B cell (primary cell): ENCODE measurements around the gene KIF26B. TPM values are rescaled to one million over a fixed set of nuclear protein-coding genes. Genes with fewer than 3 reads are reported as not detected.

Experiments used
- ATAC-seq: fragments of 200-7000 bp; cut with Tn5 transposase; one replicate; pipeline ENCODE4 v1.10.0; 2021; ENCODE audit warnings: low read depth, mild to moderate bottlenecking, moderate number of reproducible peaks, moderate library complexity
- CTCF ChIA-PET: fragments of 350-600 bp; sonication (Branson Sonifier 250); formaldehyde crosslinking; loops from one replicate; lab custom pipeline; 2021; ENCODE audit warnings: antibody characterized with exemption, inconsistent platforms; lab: Charles Lee
- POLR2A ChIA-PET: fragments of 350-600 bp; sonication (Branson Sonifier 250); formaldehyde crosslinking; loops from one replicate; lab custom pipeline; 2021; ENCODE audit warnings: antibody characterized with exemption; lab: Charles Lee
- DNase-seq: peaks from one replicate; pipeline ENCODE4 v3.0.0; 2013
- H2AFZ ChIP-seq: 2 replicates; pipeline ENCODE4 v1.6.1; 2012; ENCODE audit warnings: mild to moderate bottlenecking, low read depth, low read length; ENCODE audit not compliant: insufficient read depth, poor library complexity, severe bottlenecking
- H3K27ac ChIP-seq, 2 donors: 1 replicate in 1 of 2; 2 replicates in 1 of 2; pipeline ENCODE4 v1.5.1; 2012 to 2013; ENCODE audit warnings: low read length in 2 of 2, mild to moderate bottlenecking in 2 of 2, moderate library complexity in 1 of 2
- H3K27me3 ChIP-seq, 4 experiments: fragments of 200-600 bp in 1 of 4; sonication (generic) in 1 of 4; replicated peaks in 1 of 4; 1 replicate in 2 of 4; 2 replicates in 2 of 4; pipeline versions ENCODE4 v1.6.1 to v1.7.0; 2013 to 2016; ENCODE audit warnings: low read length in 3 of 4, mild to moderate bottlenecking in 2 of 4, mixed read lengths in 1 of 4, moderate library complexity in 1 of 4; ENCODE audit not compliant: insufficient read depth in 4 of 4, control insufficient read depth in 3 of 4; ENCODE audit errors: control extremely low read depth in 1 of 4
- H3K36me3 ChIP-seq, 2 experiments: replicated peaks in 1 of 2; 1 replicate in 1 of 2; 2 replicates in 1 of 2; pipeline versions ENCODE4 v1.6.1 to v1.7.1; 2013; ENCODE audit warnings: low read length in 1 of 2; ENCODE audit not compliant: insufficient read depth in 2 of 2, control insufficient read depth in 1 of 2; ENCODE audit errors: control extremely low read depth in 1 of 2, extremely low read depth in 1 of 2
- H3K4me1 ChIP-seq, 2 donors: fragments of 200-600 bp in 1 of 2; sonication (generic) in 1 of 2; 1 replicate in 1 of 2; 2 replicates in 1 of 2; pipeline versions ENCODE4 v1.5.1 to v1.6.1; 2013 to 2017; ENCODE audit warnings: low read length in 2 of 2; ENCODE audit not compliant: control insufficient read depth in 2 of 2, insufficient read depth in 2 of 2
- H3K4me2 ChIP-seq: replicated peaks from 2 replicates; pipeline ENCODE3; 2012; ENCODE audit warnings: mild to moderate bottlenecking, low read depth, low read length; ENCODE audit not compliant: poor library complexity, severe bottlenecking
- H3K4me3 ChIP-seq, 5 experiments: fragments of 200-600 bp in 1 of 5; sonication (generic) in 1 of 5; 1 replicate in 3 of 5; 2 replicates in 2 of 5; pipeline versions ENCODE4 v1.5.1 to v1.7.0; 2011 to 2016; ENCODE audit warnings: low read length in 4 of 5, mild to moderate bottlenecking in 4 of 5, low read depth in 2 of 5, control low read depth in 1 of 5, moderate library complexity in 1 of 5; ENCODE audit not compliant: insufficient read depth in 1 of 5; ENCODE audit errors: control extremely low read depth in 1 of 5, extremely low read depth in 1 of 5
- H3K79me2 ChIP-seq: fragments of 200-600 bp; sonication (generic); one replicate; pipeline ENCODE4 v1.6.0; 2016; ENCODE audit warnings: low read length; ENCODE audit not compliant: control insufficient read depth, insufficient read depth
- H3K9ac ChIP-seq: fragments of 200-600 bp; sonication (generic); 2 replicates; pipeline ENCODE4 v1.6.1; 2017; ENCODE audit warnings: mild to moderate bottlenecking, low read length, moderate library complexity
- H3K9me3 ChIP-seq, 3 donors: one replicate each; pipeline versions ENCODE4 v1.6.1 to v1.7.1; 2013; ENCODE audit warnings: low read length in 2 of 3; ENCODE audit not compliant: control insufficient read depth in 2 of 3, insufficient read depth in 1 of 3; ENCODE audit errors: control extremely low read depth in 1 of 3
- H4K20me1 ChIP-seq: 2 replicates; pipeline ENCODE4 v1.6.0; 2012; ENCODE audit warnings: mild to moderate bottlenecking, low read length; ENCODE audit not compliant: insufficient read depth, control insufficient read depth, poor library complexity, severe bottlenecking
- H3K27ac Mint-ChIP-seq: one replicate; pipeline ENCODE4 v1.8.0; 2021; ENCODE audit warnings: mixed read lengths
- H3K27me3 Mint-ChIP-seq: one replicate; pipeline ENCODE4 v1.8.0; 2021; ENCODE audit warnings: mixed read lengths
- H3K4me1 Mint-ChIP-seq: one replicate; pipeline ENCODE4 v1.8.0; 2021; ENCODE audit warnings: mixed read lengths
- H3K4me3 Mint-ChIP-seq: one replicate; pipeline ENCODE4 v1.8.0; 2021; ENCODE audit warnings: mixed read lengths
- H3K9me3 Mint-ChIP-seq: one replicate; pipeline ENCODE4 v1.8.0; 2022; ENCODE audit warnings: mixed read lengths; ENCODE audit not compliant: insufficient read depth
- EZH2 ChIP-seq: IDR thresholded peaks from 2 replicates; pipeline ENCODE4 v1.6.1; 2012; ENCODE audit warnings: borderline replicate concordance, low read depth, mild to moderate bottlenecking, moderate library complexity, low read length; ENCODE audit not compliant: insufficient read depth, poor library complexity, severe bottlenecking
- WGBS: methylation state at CpG from one replicate; pipeline ENCODE4 v1.1.5; 2013; ENCODE audit warnings: missing lambda C conversion rate; ENCODE audit not compliant: insufficient coverage; 5-methylcytosine and 5-hydroxymethylcytosine counted together
- intact Hi-C: fragments of 100-400 bp; cut with micrococcal nuclease; formaldehyde crosslinking; loops from one replicate; pipeline ENCODE4 v1.10.0; 2022
- polyA plus RNA-seq: library from polyadenylated mRNA; depleted of rRNA; stranded (reverse); fragments of >200 nt; gene quantifications from 2 replicates; pipeline ENCODE4 v1.2.3, GENCODE V29; 2012
- total RNA-seq, 2 donors: library from RNA; stranded (reverse); fragments of 120-200 nt in 1 of 2; gene quantifications; 1 replicate in 1 of 2; 2 replicates in 1 of 2; pipeline versions ENCODE4 v1.2.3 to v1.2.4, GENCODE V29; 2013 to 2022
- TF ChIP-seq, protein P1 (sequence below): fragments of 200-600 bp; IDR thresholded peaks from one replicate; pipeline ENCODE4 v1.8.0; 2022; ENCODE audit warnings: antibody characterized with exemption, mild to moderate bottlenecking

Gene KIF26B
- total and polyA plus RNA-seq, 2 donors (not counting 1 experiment from before 2014, with no cell fraction given) = 0.62 TPM; not detected in 1

DNA sequence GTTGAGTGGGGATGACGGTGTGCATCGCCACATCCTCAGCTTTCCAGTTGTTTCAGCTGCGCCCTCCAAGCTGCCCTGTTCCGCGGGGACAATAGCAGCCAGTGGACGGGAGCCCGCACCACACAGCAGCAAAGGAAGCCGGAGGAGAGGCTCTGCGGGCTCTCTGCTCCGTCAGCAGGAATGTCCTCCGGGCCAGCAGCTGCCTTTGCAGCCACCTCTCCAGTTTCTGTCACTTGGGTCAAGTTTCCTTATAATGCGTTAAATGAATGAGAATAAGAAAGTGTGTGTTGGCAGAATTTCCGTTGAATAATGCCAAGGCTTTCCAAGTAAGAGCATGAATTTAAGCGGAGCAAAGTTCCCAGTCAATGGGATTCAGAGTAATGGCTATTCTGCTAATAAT lies 263.3 kb downstream of the KIF26B start:
- H3K36me3 ChIP-seq = no peaks in the 10 kb centered on the region
- no peak overlapping the region for H3K4me3 ChIP-seq
- CTCF ChIA-PET = no interaction called here
- H3K27me3 ChIP-seq = no peaks in the 10 kb centered on the region
- peaks cover under 1% of the 10 kb centered on the region for H3K27me3 Mint-ChIP-seq
- no peaks in the 10 kb centered on the region for H4K20me1 ChIP-seq
- H3K4me1 ChIP-seq = no peaks in the 10 kb centered on the region
- H3K9ac ChIP-seq = no peak overlapping the region
- H3K79me2 ChIP-seq = no peaks in the 10 kb centered on the region
- H3K4me3 Mint-ChIP-seq = no peak overlapping the region
- H3K4me2 ChIP-seq = no peak overlapping the region
- H3K9me3 ChIP-seq = no peaks in the 10 kb centered on the region
- intact Hi-C loops = no loop called here
- H3K27ac ChIP-seq = no peak overlapping the region
- ATAC-seq (no peak), DNase-seq (no peak)
- 90% methylated on average over 14 of the region's 14 CpGs for WGBS
- no peak overlapping the region for H3K27ac Mint-ChIP-seq
- TF ChIP-seq EZH2 = no peak
- TF ChIP-seq, protein P1, sequence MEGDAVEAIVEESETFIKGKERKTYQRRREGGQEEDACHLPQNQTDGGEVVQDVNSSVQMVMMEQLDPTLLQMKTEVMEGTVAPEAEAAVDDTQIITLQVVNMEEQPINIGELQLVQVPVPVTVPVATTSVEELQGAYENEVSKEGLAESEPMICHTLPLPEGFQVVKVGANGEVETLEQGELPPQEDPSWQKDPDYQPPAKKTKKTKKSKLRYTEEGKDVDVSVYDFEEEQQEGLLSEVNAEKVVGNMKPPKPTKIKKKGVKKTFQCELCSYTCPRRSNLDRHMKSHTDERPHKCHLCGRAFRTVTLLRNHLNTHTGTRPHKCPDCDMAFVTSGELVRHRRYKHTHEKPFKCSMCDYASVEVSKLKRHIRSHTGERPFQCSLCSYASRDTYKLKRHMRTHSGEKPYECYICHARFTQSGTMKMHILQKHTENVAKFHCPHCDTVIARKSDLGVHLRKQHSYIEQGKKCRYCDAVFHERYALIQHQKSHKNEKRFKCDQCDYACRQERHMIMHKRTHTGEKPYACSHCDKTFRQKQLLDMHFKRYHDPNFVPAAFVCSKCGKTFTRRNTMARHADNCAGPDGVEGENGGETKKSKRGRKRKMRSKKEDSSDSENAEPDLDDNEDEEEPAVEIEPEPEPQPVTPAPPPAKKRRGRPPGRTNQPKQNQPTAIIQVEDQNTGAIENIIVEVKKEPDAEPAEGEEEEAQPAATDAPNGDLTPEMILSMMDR = no peak
- H3K9me3 Mint-ChIP-seq = no peaks in the 10 kb centered on the region
- POLR2A ChIA-PET = no interaction called here
- no peak overlapping the region for H2AFZ ChIP-seq
- no peaks in the 10 kb centered on the region for H3K4me1 Mint-ChIP-seq

DNA sequence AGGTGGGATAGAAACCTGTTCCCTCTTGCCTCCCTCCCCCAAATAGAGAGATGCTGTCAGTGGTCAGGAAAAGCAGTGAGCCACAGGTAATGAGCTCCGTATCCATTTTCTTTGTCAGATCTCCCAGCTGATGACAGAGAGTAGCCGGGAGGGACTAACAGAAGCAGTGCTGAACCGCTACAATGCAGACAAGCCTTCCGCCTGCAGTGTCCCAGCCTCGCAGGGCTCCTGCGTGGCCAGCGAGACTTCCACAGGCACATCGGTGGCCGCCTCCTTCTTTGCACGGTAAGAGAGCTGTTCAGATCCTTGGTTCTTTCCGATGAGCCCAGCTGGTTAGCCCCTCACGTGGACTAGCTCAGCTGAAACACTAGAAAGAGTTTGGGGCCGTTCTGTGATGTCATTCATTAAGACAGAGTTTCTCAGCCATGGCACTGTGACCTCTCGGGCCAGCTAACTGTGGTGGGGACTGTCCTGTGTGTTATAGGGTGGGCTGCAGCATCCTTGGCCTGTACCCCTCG lies 264.7 kb downstream of the KIF26B start:
- no peak overlapping the region for H3K9ac ChIP-seq
- H2AFZ ChIP-seq = no peak overlapping the region
- no peaks in the 10 kb centered on the region for H3K79me2 ChIP-seq
- no peaks in the 10 kb centered on the region for H3K9me3 ChIP-seq
- no peaks in the 10 kb centered on the region for H3K27me3 ChIP-seq
- H3K4me2 ChIP-seq = no peak overlapping the region
- ChIA-PET POLR2A (no interaction called here), CTCF (no interaction called here)
- DNase-seq = no peak
- TF ChIP-seq, protein P1 = no peak
- no peak for TF ChIP-seq EZH2
- no peaks in the 10 kb centered on the region for H3K9me3 Mint-ChIP-seq
- 90% methylated on average over 15 of the region's 15 CpGs for WGBS
- no peaks in the 10 kb centered on the region for H3K4me1 ChIP-seq
- no peak overlapping the region for H3K4me3 Mint-ChIP-seq
- H3K36me3 ChIP-seq = no peaks in the 10 kb centered on the region
- H3K27ac ChIP-seq = no peak overlapping the region
- H3K4me3 ChIP-seq = no peak overlapping the region
- no peaks in the 10 kb centered on the region for H4K20me1 ChIP-seq
- no peak overlapping the region for H3K27ac Mint-ChIP-seq
- intact Hi-C loops = no loop called here
- H3K4me1 Mint-ChIP-seq = no peaks in the 10 kb centered on the region
- no peaks in the 10 kb centered on the region for H3K27me3 Mint-ChIP-seq
- no peak for ATAC-seq
